HG02885 (cell line): ENCODE results near the gene DEPP1.

Experiments
- ATAC-seq: cut with Tn5 transposase; IDR thresholded peaks from one replicate; pipeline ENCODE4 v1.9.1; 2021; ENCODE audit warnings: mild to moderate bottlenecking; ENCODE audit not compliant: unreplicated experiment, poor library complexity

Gene DEPP1

GRCh38 chr10:44993922-44994751, 15.5 kb upstream of the DEPP1 start:
- no peak for ATAC-seq

DNA sequence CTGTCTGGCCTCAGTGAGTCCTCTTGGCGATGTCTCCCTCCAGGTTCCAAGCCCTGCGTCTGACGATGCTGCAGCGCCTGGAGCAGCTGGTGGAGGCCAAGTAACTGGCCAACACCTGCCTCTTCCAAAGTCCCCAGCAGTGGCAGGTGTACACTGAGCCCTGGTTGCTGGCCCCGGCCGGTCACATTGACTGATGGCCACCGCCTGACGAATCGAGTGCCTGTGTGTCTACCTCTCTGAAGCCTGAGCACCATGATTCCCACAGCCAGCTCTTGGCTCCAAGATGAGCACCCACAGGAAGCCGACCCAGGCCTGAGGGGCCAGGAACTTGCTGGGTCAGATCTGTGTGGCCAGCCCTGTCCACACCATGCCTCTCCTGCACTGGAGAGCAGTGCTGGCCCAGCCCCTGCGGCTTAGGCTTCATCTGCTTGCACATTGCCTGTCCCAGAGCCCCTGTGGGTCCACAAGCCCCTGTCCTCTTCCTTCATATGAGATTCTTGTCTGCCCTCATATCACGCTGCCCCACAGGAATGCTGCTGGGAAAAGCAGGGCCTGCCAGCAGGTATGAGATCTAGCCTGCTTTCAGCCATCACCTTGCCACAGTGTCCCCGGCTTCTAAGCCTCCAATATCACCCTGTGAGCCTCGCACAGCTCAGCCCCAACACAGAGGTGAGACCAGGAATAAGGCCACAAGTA, 14.8 kb upstream of the DEPP1 start:
- ATAC-seq = no peak

- ATAC-seq = no peak
Observed at GRCh38 chr10:44992732-44993225, 14.2 kb upstream of the DEPP1 start.

GRCh38 chr10:44992070-44992731, 13.6 kb upstream of the DEPP1 start:
- ATAC-seq = no peak

- no peak for ATAC-seq
Observed at GRCh38 chr10:44991571-44991970, 13.0 kb upstream of the DEPP1 start.

- ATAC-seq = no peak
Observed at GRCh38 chr10:44990965-44991364, 12.4 kb upstream of the DEPP1 start.

GRCh38 chr10:44990302-44990655, 11.7 kb upstream of the DEPP1 start:
- no peak for ATAC-seq

GRCh38 chr10:44989597-44990301, 11.1 kb upstream of the DEPP1 start:
- ATAC-seq = no peak

DNA sequence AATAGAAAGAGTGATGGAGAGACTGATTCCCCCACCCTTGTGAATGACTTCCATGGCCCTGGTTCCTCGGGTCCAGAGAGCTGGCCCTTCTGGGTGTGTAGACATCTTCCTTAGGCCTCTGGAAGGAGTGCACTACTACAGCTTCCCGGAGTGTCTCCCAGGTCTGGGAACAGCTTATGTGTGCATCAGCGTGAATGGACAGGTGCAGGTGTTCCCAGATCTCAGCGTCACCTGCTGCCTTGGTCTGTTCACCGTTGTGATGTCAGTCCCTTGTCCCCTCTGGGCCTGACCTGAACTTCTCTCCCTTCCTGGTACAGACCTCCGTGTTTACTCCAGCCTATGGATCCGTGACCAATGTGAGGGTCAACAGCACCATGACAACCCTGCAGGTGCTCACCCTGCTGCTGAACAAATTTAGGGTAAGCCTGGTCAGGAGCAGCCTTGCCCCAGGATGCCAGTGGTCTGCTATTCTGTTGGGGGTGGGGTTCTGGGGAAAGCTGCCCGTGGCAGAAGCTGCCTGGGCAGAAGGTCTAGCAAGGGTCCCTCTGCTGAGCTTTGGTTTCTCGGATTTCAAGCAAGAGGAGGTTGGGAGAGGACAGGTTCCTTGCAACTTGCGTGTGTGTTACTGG, 10.5 kb upstream of the DEPP1 start:
- ATAC-seq = no peak

DNA sequence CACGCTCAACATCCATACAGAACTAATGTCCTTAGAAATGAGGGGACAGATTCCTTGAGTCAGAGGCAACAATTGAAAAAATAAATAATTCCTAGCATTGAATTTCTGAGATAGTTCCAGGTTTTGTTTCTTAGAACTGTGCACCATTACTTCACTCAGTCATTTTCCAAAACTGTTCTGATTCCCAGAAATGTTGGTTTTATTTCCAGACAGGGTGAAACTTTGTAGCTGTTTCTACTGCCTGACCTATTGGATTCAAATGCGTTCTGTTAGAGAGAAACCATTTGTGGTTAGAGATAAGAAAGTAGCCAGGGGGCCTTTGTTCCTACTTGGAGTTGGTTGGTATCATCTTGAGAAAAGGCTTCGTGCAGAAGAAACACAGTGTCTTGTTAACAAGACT, 8.1 kb upstream of the DEPP1 start:
- no peak for ATAC-seq

DNA sequence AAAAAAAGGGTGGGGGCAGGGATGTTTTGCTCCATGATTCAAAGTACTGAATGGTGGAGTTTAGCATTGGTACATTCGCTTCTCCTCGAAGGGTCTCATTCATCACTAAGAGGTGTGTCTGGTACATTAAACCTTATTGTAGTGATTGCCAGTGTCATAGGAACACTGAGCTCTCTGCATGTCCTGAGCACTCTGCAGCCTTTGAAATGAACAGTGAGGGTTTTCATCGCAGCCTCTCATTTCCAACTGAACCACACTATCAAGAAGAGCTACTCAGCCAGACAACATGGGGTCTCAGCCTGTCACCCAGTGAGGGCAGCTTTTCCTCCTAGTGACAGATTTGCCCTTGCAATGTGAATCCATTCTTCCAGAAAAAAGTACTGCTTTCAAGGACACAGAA, 7.6 kb upstream of the DEPP1 start:
- no peak for ATAC-seq

- ATAC-seq = no peak
Observed at GRCh38 chr10:44985175-44985681, 6.6 kb upstream of the DEPP1 start.

DNA sequence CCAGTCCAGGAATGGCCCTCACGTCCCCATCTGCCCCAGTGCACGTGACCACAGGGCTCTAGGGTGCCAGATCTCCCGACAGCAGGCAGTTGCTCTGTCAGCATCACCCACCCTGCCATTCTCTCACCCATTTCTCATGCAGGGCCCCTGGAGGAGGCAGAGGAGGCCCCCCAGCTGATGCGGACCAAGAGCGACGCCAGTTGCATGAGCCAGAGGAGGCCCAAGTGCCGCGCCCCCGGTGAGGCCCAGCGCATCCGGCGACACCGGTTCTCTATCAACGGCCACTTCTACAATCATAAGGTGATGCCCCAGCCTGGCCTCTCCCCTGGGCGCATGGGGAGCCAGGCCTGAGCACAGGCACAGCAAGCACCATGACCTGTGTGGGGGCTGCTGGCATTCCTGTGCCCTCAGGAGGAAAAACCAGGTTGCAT, 6.1 kb upstream of the DEPP1 start:
- no peak for ATAC-seq

DNA sequence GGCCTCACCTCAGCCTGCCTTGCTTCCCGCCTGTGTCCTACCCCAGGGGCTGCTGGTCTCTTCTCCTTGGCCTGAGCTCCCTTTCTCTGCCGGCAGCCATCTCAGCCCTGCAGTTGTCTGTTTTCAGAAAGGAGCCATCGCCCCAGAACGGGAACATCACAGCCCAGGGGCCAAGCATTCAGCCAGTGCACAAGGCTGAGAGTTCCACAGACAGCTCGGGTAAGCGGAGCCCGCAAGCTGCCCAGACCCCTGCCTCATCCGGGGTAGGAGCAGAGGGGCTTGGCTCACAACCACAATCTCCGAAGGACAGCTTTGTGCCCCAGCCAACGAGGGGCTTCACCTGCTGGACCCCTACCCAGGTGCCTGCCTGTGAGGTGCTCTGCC, 5.3 kb upstream of the DEPP1 start:
- no peak for ATAC-seq

GRCh38 chr10:44983066-44983894, 4.7 kb upstream of the DEPP1 start:
- ATAC-seq = no peak

GRCh38 chr10:44982496-44982895, 3.9 kb upstream of the DEPP1 start:
- ATAC-seq = no peak

GRCh38 chr10:44982114-44982460, 3.5 kb upstream of the DEPP1 start:
- no peak for ATAC-seq

- ATAC-seq = peak; percentile 81
Observed at GRCh38 chr10:44981172-44982113, 2.8 kb upstream of the DEPP1 start.
